Heart left ventricle (tissue), 16 donors: ENCODE results near the gene SND1. TPM values are rescaled to one million over a fixed set of nuclear protein-coding genes. Genes with fewer than 3 reads are reported as not detected.

Experiments used
- ATAC-seq, 4 donors: fragments of 200-7000 bp; cut with Tn5 transposase; one replicate each; pipeline ENCODE4 v1.9.1; 2020 to 2022; ENCODE audit warnings: moderate library complexity in 4 of 4, mild to moderate bottlenecking in 3 of 4, moderate number of reproducible peaks in 1 of 4
- DNase-seq, 5 donors: peaks; one replicate each; pipeline ENCODE4 v3.0.0-alpha.2; 2020
- H3K27ac ChIP-seq, 12 donors: fragments of 200-600 bp; sonication (generic) in 4 of 12; one replicate each; pipeline versions ENCODE4 v1.5.0 to v1.8.0; 2016 to 2022; ENCODE audit warnings: mild to moderate bottlenecking in 2 of 12
- H3K27me3 ChIP-seq, 9 donors: fragments of 200-600 bp; sonication (generic) in 2 of 9; one replicate each; pipeline versions ENCODE4 v1.5.1 to v1.8.0; 2016 to 2022; ENCODE audit warnings: mild to moderate bottlenecking in 3 of 9
- H3K36me3 ChIP-seq, 9 donors: fragments of 200-600 bp; sonication (generic) in 2 of 9; one replicate each; pipeline versions ENCODE4 v1.5.0 to v1.8.0; 2018 to 2022; ENCODE audit warnings: mild to moderate bottlenecking in 2 of 9
- H3K4me1 ChIP-seq, 12 donors: fragments of 200-600 bp; sonication (generic) in 4 of 12; one replicate each; pipeline versions ENCODE4 v1.5.0 to v1.8.0; 2016 to 2022; ENCODE audit warnings: mild to moderate bottlenecking in 3 of 12
- H3K4me3 ChIP-seq, 12 donors: fragments of 200-600 bp; sonication (generic) in 4 of 12; one replicate each; pipeline versions ENCODE4 v1.5.0 to v1.8.0; 2017 to 2022; ENCODE audit warnings: mild to moderate bottlenecking in 9 of 12, moderate library complexity in 4 of 12
- H3K9me3 ChIP-seq, 12 donors: fragments of 200-600 bp; sonication (generic) in 4 of 12; one replicate each; pipeline versions ENCODE4 v1.5.0 to v1.8.0; 2016 to 2022; ENCODE audit warnings: mild to moderate bottlenecking in 1 of 12
- CTCF ChIP-seq, 12 donors: fragments of 200-600 bp; sonication (generic) in 4 of 12; IDR thresholded peaks; one replicate each; pipeline versions ENCODE4 v1.5.0 to v1.8.0; 2018 to 2022; ENCODE audit warnings: antibody characterized with exemption in 12 of 12, mild to moderate bottlenecking in 5 of 12
- POLR2A ChIP-seq, 2 donors: fragments of 450-650 bp; IDR thresholded peaks; one replicate each; pipeline ENCODE4 v1.6.1; 2017; ENCODE audit warnings: antibody characterized with exemption in 2 of 2, mild to moderate bottlenecking in 2 of 2, moderate library complexity in 2 of 2
- WGBS, 4 donors: extraction: QIAGEN DNeasy Blood & Tissue Kit in 2 of 4; methylation state at CpG; one replicate each; pipeline versions ENCODE4 v1.1.5 to v1.1.7; 2013 to 2018; 5-methylcytosine and 5-hydroxymethylcytosine counted together
- intact Hi-C, 10 donors: fragments of 100-400 bp; cut with DNase I; formaldehyde crosslinking; loops; one replicate each; pipeline versions ENCODE4 v1.11.1 to v1.14.2; 2022
- polyA plus RNA-seq, 2 donors: library from polyadenylated mRNA; stranded (reverse); fragments of 200-250 nt; gene quantifications; one replicate each; pipeline ENCODE4 v1.2.3, GENCODE V29; 2013
- total RNA-seq, 9 donors: library from RNA; depleted of rRNA in 2 of 9; stranded (reverse); fragments of >200 nt in 2 of 9; fragmentation: NEBNext Ultra II Directional in 3 of 9; extraction: Animal tissue kit (Norgen Biotek cat#: 25700) in 3 of 9; gene quantifications; one replicate each; pipeline versions ENCODE4 v1.1.0 to v1.2.4, GENCODE V29; 2016 to 2023
- donor health status: ischemic (EF 13 %, LVEDD 7.1; RV severe dilation, severe dysfunction).
- donor health status: healthy with polysubstance abuse.
- donor health status: DM: no; HTN: yes; CAD: no.
- donor health status: DM: no; HTN: no; CAD: no.
- donor health status: ischemic (EF 25% LVEDD 6.9; RV normal size, moderate dysfunction).
- donor health status: ischemic (EF 25% LVEDD 5.7; RV mildly dilated, moderate dysfunction).
- donor health status: healthy.
- donor health status: DM: yes; HTN: yes; CAD: no.
- donor health status: ischemic (EF 35%, LVEDD 5.7; RV mildly dilated, moderate dysfunction).
- donor health status: nonischemic (EF 11% LVEDD 7.7; RV severe dilation, severe dysfunction).
- donor health status: DM: yes; HTN: yes; CAD: no.
- donor health status: PGD.
- donor health status: ischemic (EF 29% LVEDD 5.4; RV normal size, mild dysfunction).
- donor health status: nonischemic (EF 23%, LVEDD 6.1; RV moderate dilation, normal function).

Gene SND1
- total and polyA plus RNA-seq, 11 donors: 45.6 to 115 (median 76.3) TPM

GRCh38 chr7:127844165-127844564 is 192.2 kb downstream of the SND1 start:
- TF ChIP-seq POLR2A (IDR thresholded peaks at IDR 0.05) (no peak), CTCF (IDR thresholded peaks at IDR 0.05) (no peak)
- H3K4me3 ChIP-seq: no peak overlapping the region
- H3K27ac ChIP-seq: peak overlapping the region in 4 of 12 donors; percentile 13 to 35 (median 24)
- H3K36me3 ChIP-seq: peaks cover 0 to 14% (median 0%) of the 10 kb centered on the region in 9 donors
- DNase-seq: no peak
- H3K27me3 ChIP-seq: no peaks in the 10 kb centered on the region
- no peaks in the 10 kb centered on the region for H3K9me3 ChIP-seq
- WGBS, 4 donors: 51 to 73% (median 58%) methylated on average over 2 of the region's 2 CpGs
- peak in 1 of 4 donors; percentile 31 for ATAC-seq
- peaks cover 4 to 37% (median 20%) of the 10 kb centered on the region in 12 donors for H3K4me1 ChIP-seq
- intact Hi-C loops: no loop called here

GRCh38 chr7:127844707-127845331 is 192.8 kb downstream of the SND1 start:
- ATAC-seq (peak; percentile 62 to 89 (median 83)), DNase-seq (peak in 2 of 5 donors; percentile 45 to 60)
- Histone ChIP-seq H3K4me1 (peaks cover 4 to 36% (median 20%) of the 10 kb centered on the region in 12 donors), H3K36me3 (peaks cover 0 to 17% (median 3%) of the 10 kb centered on the region in 9 donors), H3K27ac (peak overlapping the region in 6 of 12 donors; percentile 1 to 35 (median 17)), H3K9me3 (no peaks in the 10 kb centered on the region), H3K27me3 (no peaks in the 10 kb centered on the region), H3K4me3 (no peak overlapping the region)
- TF ChIP-seq CTCF (IDR thresholded peaks at IDR 0.05): no peak
- no peak for TF ChIP-seq POLR2A (IDR thresholded peaks at IDR 0.05)
- intact Hi-C loops: no loop called here
- WGBS, 4 donors: 16 to 26% (median 22%) methylated on average over 2 of the region's 2 CpGs

GRCh38 chr7:127845522-127846214 is 193.7 kb downstream of the SND1 start:
- 17 to 33% (median 22%) methylated on average over 1 of the region's 1 CpG for WGBS, 4 donors
- no peaks in the 10 kb centered on the region for H3K9me3 ChIP-seq
- intact Hi-C loops: no loop called here
- no peak for DNase-seq
- peak in 1 of 4 donors; percentile 30 for ATAC-seq
- TF ChIP-seq CTCF (IDR thresholded peaks at IDR 0.05) (no peak), POLR2A (IDR thresholded peaks at IDR 0.05) (no peak)
- H3K27ac ChIP-seq: peak overlapping the region in 3 of 12 donors; percentile 4 to 27 (median 12)
- peaks cover 0 to 17% (median 4%) of the 10 kb centered on the region in 9 donors for H3K36me3 ChIP-seq
- H3K4me1 ChIP-seq: peaks cover 4 to 36% (median 20%) of the 10 kb centered on the region in 12 donors
- H3K4me3 ChIP-seq: no peak overlapping the region
- H3K27me3 ChIP-seq: no peaks in the 10 kb centered on the region

GRCh38 chr7:127847641-127848040 is 195.6 kb downstream of the SND1 start:
- Histone ChIP-seq H3K36me3 (peaks cover 0 to 17% (median 4%) of the 10 kb centered on the region in 9 donors), H3K27me3 (no peaks in the 10 kb centered on the region), H3K27ac (no peak overlapping the region), H3K4me3 (no peak overlapping the region), H3K4me1 (peaks cover 4 to 36% (median 20%) of the 10 kb centered on the region in 12 donors), H3K9me3 (no peaks in the 10 kb centered on the region)
- ATAC-seq (no peak), DNase-seq (peak in 1 of 5 donors; percentile 28)
- whole genome bisulfite sequencing, 4 donors: 87 to 95% (median 91%) methylated on average over 3 of the region's 3 CpGs
- TF ChIP-seq CTCF (IDR thresholded peaks at IDR 0.05) (no peak), POLR2A (IDR thresholded peaks at IDR 0.05) (no peak)
- intact Hi-C loops: no loop called here
